ENCODE results near the gene CNTN1.

Gene CNTN1

DNA sequence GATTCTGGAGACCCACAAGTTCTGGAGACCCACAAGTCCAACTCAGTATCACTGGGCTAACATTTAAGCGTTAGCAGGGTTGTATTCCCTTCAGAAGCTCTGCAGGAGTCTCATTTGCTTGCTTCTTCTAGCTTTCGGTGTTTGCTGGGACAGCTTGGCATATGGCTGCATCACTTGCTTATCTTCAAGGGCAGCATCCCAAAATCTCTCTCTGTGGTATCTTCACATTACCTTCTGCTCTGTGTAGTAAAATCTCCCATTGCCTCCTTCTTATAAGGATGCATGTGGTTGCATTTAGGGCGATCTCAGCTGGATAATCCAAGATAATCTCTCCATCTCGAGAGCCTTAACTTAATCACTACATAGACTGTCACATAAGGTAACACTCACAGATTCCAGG is 7.3 kb upstream of the CNTN1 start:
- no peak overlapping the region for H3K4me3 ChIP-seq (ENCODE audit: low read depth in 1 of 2, low read length in 1 of 2)

DNA sequence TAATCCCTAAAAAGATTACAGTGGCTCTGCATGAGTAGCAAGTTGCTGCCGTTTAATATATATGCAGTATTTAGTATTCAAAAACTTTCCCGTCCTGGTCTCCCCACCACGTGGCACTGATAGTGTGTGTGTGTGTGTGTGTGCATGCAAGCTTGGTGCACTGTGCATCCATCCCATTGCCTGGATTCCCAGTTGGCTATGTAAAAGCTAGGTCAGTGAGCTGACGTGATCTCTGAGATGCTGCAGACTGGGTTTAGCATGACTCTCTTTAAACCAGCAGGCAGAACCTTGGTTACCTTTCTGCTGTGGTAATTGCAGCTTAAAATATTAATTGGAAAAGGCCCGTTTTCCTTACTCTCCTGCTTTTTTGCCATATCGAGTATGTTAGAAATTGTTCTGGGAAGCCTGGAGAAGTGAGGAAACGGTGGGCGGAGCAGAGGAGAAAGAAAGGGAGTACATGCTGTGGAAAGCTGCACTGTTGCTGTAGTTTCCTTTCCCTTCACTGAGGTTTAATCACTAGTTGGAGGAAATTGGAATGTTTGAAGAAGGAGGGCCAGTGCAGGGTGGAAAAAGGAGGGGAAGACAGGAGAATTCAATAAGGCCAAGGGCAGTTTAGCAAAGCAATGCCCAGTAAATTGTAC is 4.0 kb upstream of the CNTN1 start:
- no peak overlapping the region for H3K4me3 ChIP-seq (ENCODE audit: low read depth in 1 of 2, low read length in 1 of 2)
- H3K27me3 ChIP-seq, result peaks cover 33% of the 10 kb centered on the region
- no peaks in the 10 kb centered on the region for H3K36me3 ChIP-seq
- H3K9me3 ChIP-seq, result no peaks in the 10 kb centered on the region
- H3K4me1 ChIP-seq (ENCODE audit: control insufficient read depth in 1 of 2, insufficient read depth in 1 of 2, low read depth in 1 of 2, low read length in 1 of 2), result no peaks in the 10 kb centered on the region
- TF ChIP-seq, protein P1, sequence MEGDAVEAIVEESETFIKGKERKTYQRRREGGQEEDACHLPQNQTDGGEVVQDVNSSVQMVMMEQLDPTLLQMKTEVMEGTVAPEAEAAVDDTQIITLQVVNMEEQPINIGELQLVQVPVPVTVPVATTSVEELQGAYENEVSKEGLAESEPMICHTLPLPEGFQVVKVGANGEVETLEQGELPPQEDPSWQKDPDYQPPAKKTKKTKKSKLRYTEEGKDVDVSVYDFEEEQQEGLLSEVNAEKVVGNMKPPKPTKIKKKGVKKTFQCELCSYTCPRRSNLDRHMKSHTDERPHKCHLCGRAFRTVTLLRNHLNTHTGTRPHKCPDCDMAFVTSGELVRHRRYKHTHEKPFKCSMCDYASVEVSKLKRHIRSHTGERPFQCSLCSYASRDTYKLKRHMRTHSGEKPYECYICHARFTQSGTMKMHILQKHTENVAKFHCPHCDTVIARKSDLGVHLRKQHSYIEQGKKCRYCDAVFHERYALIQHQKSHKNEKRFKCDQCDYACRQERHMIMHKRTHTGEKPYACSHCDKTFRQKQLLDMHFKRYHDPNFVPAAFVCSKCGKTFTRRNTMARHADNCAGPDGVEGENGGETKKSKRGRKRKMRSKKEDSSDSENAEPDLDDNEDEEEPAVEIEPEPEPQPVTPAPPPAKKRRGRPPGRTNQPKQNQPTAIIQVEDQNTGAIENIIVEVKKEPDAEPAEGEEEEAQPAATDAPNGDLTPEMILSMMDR (IDR thresholded peaks at IDR 0.05), result no peak
- no peak overlapping the region for H3K27ac ChIP-seq

More for the DNA sequence above, 7.3 kb upstream of the CNTN1 start:
- Histone ChIP-seq H3K9me3 (no peaks in the 10 kb centered on the region), H3K4me1 (ENCODE audit: control insufficient read depth in 1 of 2, insufficient read depth in 1 of 2, low read depth in 1 of 2, low read length in 1 of 2) (no peaks in the 10 kb centered on the region), H3K27me3 (peaks cover 2% of the 10 kb centered on the region), H3K27ac (no peak overlapping the region), H3K36me3 (no peaks in the 10 kb centered on the region)
- TF ChIP-seq, protein P1 (IDR thresholded peaks at IDR 0.05), result no peak

DNA sequence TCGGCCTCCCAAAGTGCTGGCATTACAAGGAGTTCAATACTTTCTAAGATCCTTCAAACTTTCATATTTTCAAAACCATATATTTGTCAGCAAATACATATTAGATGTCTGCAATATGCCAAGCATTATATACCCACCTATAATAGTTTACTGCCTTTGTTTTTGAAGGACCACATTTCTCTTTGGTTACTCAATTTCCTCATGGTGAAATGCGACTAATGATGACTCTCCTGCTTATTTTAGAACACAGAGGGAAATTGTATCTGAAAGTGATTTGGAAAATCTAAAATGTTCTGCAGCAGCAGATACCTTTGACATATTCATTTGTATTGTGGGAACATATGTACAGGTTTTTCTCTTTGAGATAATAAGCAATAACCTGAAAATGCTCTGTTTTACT is 2.7 kb upstream of the CNTN1 start:
- H3K27me3 ChIP-seq, result peaks cover 47% of the 10 kb centered on the region
- H3K27ac ChIP-seq, result no peak overlapping the region
- no peaks in the 10 kb centered on the region for H3K9me3 ChIP-seq
- H3K36me3 ChIP-seq, result no peaks in the 10 kb centered on the region
- TF ChIP-seq, protein P1 (IDR thresholded peaks at IDR 0.05), result no peak
- H3K4me3 ChIP-seq (ENCODE audit: low read depth in 1 of 2, low read length in 1 of 2), result no peak overlapping the region
- no peaks in the 10 kb centered on the region for H3K4me1 ChIP-seq (ENCODE audit: control insufficient read depth in 1 of 2, insufficient read depth in 1 of 2, low read depth in 1 of 2, low read length in 1 of 2)

DNA sequence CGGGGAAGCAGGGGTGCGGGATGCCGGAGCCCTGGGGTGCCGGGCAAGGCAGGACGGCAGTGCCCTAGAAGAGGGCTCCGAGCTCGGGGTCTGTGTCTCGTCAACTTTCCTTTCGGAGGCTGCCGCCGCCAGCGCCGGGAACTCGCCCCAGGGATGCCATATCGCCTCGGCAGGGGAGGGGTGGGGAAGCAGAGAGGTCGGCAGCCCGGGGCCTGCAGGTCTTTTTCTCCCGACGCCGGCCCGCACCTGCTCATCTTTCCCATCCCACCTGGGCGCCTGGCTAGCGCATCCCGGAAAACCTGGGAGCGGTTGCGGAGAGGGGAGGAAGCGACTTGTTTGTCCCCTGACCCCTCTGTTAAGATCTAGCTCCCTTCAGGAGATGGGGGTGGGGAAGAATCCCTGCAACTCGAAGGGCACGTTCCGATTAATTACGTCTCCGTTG is 547 bp downstream of the CNTN1 start:
- TF ChIP-seq, protein P1 (IDR thresholded peaks at IDR 0.05), result no peak
- Histone ChIP-seq H3K9me3 (no peaks in the 10 kb centered on the region), H3K4me3 (ENCODE audit: low read depth in 1 of 2, low read length in 1 of 2) (no peak overlapping the region), H3K36me3 (no peaks in the 10 kb centered on the region), H3K27ac (no peak overlapping the region), H3K27me3 (peaks cover 66% of the 10 kb centered on the region), H3K4me1 (ENCODE audit: control insufficient read depth in 1 of 2, insufficient read depth in 1 of 2, low read depth in 1 of 2, low read length in 1 of 2) (no peaks in the 10 kb centered on the region)

DNA sequence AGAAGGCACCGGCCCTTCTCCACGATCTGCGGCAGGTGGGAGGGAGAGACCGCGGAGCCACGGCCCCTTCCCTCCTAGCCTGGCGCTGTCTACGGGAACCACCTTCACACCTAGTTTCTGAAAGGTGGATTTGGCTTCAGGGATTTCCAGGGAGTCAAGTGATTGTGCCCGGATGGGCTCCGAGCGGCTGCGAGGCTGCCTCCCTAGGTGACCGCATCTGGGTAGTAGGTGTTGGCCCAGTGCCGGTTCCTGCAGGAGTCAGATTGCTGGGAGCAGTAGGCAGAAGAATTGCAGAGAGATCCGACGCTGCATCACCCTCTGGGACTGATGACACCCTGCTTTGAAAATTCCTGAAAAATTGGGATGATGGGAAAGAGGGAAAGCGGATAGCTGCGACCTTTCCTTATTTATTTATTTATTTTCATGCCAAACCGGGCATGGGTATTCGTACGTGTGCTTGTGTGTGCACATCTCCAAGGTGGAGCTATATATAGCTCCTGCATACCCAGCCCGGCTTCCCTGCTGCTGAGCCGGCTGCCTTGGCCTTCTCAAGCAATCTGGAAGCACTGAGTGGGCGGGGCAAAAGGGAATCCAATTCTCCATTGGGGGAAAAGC is 1.1 kb downstream of the CNTN1 start:
- H3K36me3 ChIP-seq, result no peaks in the 10 kb centered on the region
- no peak overlapping the region for H3K27ac ChIP-seq
- no peaks in the 10 kb centered on the region for H3K9me3 ChIP-seq
- H3K27me3 ChIP-seq, result peaks cover 66% of the 10 kb centered on the region
- TF ChIP-seq, protein P1 (IDR thresholded peaks at IDR 0.05), result no peak
- H3K4me1 ChIP-seq (ENCODE audit: control insufficient read depth in 1 of 2, insufficient read depth in 1 of 2, low read depth in 1 of 2, low read length in 1 of 2), result no peaks in the 10 kb centered on the region
- no peak overlapping the region for H3K4me3 ChIP-seq (ENCODE audit: low read depth in 1 of 2, low read length in 1 of 2)

Measured in neutrophil (primary cell).